Measurements from ENCODE around the gene AKT1.

Gene AKT1

DNA sequence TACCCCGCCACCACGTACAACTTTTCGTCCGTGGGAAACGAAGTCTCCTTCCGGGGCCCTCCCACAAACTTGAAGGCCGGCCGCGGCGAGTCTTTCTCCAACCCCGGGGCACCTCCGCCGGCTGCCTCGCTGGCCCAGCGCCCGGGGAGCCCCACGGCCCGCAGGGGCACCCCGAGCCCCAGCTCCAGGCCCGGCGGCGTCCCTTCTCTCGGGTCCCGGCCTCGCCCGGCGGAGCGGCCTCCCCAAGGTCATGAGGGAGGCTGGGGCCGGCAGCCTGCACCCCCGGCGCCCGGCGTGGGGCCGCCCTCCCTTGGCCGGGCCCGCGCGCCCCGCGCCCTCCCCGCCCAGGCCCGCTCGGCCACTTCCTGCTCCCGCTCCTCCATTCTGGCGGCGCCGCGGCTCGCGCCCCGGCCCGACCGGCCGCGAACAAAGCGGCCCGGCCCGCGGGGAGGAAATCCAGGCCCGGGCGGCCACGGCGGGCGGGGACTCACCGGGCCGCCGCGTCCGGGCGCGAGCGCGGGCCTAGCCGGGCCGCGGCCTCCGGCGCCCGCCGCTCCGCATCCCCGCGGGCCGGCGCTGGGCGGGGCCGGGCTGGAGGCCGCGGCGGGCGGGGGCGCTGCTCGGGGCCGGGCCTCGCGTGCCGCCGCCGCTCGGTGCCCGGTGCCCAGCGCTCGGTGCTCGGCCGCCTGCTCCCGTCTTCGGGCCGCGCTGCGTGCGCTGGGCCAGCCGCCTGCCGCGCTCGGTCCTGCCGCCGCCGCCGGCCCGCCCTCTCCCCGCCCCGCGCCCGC lies at the start of gene AKT1:
Gene AKT1, minus strand, starts transcription at position 756 of the 788 bp plus-strand sequence. CDS start 3,105 bp downstream, outside the sequence.
- peaks cover 25% of the 10 kb centered on the region for H3K36me3 ChIP-seq (ENCODE audit: control insufficient read depth, low read length)
- no peaks in the 10 kb centered on the region for H3K9me2 ChIP-seq (replicated peaks; ENCODE audit: control insufficient read depth, low read length)
- peaks cover 12% of the 10 kb centered on the region for H3F3A ChIP-seq (ENCODE audit: control insufficient read depth, insufficient read depth)
- no peaks in the 10 kb centered on the region for H3K9me3 ChIP-seq (ENCODE audit: control insufficient read depth, insufficient read depth, low read length)
- H3K27me3 ChIP-seq (ENCODE audit: control insufficient read depth, low read length) = peaks cover 44% of the 10 kb centered on the region
- H3K4me2 ChIP-seq (ENCODE audit: low read length) = peak within 1 kb of the TSS; percentile 99
- TF ChIP-seq EZH2phosphoT487 (IDR thresholded peaks at IDR 0.05; ENCODE audit: borderline replicate concordance, low read length) = no peak
- TF ChIP-seq, protein P1, sequence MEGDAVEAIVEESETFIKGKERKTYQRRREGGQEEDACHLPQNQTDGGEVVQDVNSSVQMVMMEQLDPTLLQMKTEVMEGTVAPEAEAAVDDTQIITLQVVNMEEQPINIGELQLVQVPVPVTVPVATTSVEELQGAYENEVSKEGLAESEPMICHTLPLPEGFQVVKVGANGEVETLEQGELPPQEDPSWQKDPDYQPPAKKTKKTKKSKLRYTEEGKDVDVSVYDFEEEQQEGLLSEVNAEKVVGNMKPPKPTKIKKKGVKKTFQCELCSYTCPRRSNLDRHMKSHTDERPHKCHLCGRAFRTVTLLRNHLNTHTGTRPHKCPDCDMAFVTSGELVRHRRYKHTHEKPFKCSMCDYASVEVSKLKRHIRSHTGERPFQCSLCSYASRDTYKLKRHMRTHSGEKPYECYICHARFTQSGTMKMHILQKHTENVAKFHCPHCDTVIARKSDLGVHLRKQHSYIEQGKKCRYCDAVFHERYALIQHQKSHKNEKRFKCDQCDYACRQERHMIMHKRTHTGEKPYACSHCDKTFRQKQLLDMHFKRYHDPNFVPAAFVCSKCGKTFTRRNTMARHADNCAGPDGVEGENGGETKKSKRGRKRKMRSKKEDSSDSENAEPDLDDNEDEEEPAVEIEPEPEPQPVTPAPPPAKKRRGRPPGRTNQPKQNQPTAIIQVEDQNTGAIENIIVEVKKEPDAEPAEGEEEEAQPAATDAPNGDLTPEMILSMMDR (IDR thresholded peaks at IDR 0.05; ENCODE audit: low read depth, low read length, poor library complexity, severe bottlenecking) = no peak
- H3K27ac ChIP-seq (ENCODE audit: low read depth, low read length) = 0 out of 2 replicates have a peak within 1 kb of the TSS, but pooled peaks have one; percentile 3
- peaks cover 14% of the 10 kb centered on the region for H4K20me1 ChIP-seq (ENCODE audit: control insufficient read depth, insufficient read depth, low read depth, low read length)
- peaks cover 22% of the 10 kb centered on the region for H3K4me1 ChIP-seq (ENCODE audit: control insufficient read depth, low read length)
- peak within 1 kb of the TSS; percentile 99 for H3K4me3 ChIP-seq (ENCODE audit: low read length)
- peaks cover 47% of the 10 kb centered on the region for H3K79me2 ChIP-seq (ENCODE audit: control insufficient read depth, low read length)

DNA sequence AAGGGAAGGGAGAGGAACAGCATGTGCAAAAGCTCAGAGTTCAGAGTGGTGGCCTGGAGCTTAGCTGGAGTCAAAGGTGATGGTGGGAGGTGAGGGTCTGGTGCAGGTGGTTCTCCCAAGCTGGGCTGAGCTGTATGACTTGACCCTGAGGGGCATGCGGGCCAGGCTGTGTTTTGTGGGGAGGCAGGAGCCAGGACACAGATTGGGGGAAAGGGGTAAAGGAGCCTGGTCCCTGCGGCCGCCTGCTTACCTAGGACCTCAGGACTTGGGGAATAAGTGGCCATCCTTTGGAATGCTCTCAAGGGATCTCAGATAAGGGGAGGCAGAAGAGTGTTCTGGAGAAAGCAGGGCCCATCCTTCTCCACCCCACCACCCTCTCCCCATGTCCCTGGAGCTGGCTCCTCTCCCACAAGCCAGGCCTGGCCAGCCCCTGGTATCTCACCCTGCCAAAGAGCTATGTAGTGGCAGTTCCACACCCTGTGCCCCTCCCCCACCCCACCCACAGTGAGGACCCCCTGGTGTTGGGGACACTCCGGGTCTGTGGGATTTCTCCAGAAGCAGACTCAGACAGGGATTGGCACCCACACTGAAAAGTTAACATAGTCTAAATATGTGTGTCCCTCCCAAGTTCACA lies 49.6 kb upstream of the AKT1 start:
- no peaks in the 10 kb centered on the region for H3K4me1 ChIP-seq (ENCODE audit: control insufficient read depth, low read length)
- H3K9me3 ChIP-seq (ENCODE audit: control insufficient read depth, insufficient read depth, low read length) = no peaks in the 10 kb centered on the region
- H3K36me3 ChIP-seq (ENCODE audit: control insufficient read depth, low read length) = no peaks in the 10 kb centered on the region
- H3F3A ChIP-seq (ENCODE audit: control insufficient read depth, insufficient read depth) = no peaks in the 10 kb centered on the region
- TF ChIP-seq EZH2phosphoT487 (IDR thresholded peaks at IDR 0.05; ENCODE audit: borderline replicate concordance, low read length) = no peak
- TF ChIP-seq, protein P1 (IDR thresholded peaks at IDR 0.05; ENCODE audit: low read depth, low read length, poor library complexity, severe bottlenecking) = no peak
- H3K27me3 ChIP-seq (ENCODE audit: control insufficient read depth, low read length) = peaks cover 38% of the 10 kb centered on the region
- H3K9me2 ChIP-seq (replicated peaks; ENCODE audit: control insufficient read depth, low read length) = no peaks in the 10 kb centered on the region
- no peak overlapping the region for H3K4me2 ChIP-seq (ENCODE audit: low read length)
- H3K27ac ChIP-seq (ENCODE audit: low read depth, low read length) = no peak overlapping the region
- H4K20me1 ChIP-seq (ENCODE audit: control insufficient read depth, insufficient read depth, low read depth, low read length) = no peaks in the 10 kb centered on the region
- H3K4me3 ChIP-seq (ENCODE audit: low read length) = no peak overlapping the region
- no peaks in the 10 kb centered on the region for H3K79me2 ChIP-seq (ENCODE audit: control insufficient read depth, low read length)

DNA sequence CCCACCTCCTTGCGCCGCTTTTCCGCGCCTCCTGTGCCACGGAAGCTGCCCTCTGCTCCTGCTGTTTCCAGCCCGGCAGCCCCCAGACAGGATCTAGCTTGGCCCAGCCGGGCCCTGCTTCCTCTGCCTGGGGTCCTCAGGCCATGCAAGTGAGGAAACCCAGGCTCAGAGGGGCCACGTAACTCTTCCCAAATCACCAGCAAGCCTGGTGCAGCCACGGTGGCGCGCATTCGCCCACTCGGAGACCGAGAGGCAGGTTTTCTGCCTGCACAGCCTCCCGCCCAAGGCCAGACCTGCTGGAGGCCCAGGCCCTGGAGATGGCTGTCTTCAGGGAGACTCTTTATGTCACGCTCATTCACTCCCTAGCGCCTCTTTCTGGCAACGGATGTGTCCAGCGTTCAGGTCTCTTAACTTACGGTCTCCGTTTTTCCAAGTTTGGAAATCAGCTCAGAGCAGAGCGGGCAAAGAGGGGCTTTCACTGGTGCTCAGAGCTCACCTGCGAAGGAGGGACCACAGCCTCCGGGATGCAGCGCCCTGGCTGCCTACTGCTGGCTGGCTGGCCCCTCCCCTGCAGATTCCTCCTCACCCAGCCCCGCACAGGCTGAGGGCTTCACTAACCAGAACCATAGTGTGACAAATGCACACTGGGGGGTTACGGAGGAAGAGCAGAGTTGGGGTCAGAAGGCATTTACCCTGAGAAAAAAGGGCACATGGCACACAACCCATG lies 48.9 kb upstream of the AKT1 start:
- H3K79me2 ChIP-seq (ENCODE audit: control insufficient read depth, low read length) = no peaks in the 10 kb centered on the region
- no peak for TF ChIP-seq EZH2phosphoT487 (IDR thresholded peaks at IDR 0.05; ENCODE audit: borderline replicate concordance, low read length)
- TF ChIP-seq, protein P1 (IDR thresholded peaks at IDR 0.05; ENCODE audit: low read depth, low read length, poor library complexity, severe bottlenecking) = no peak
- no peak overlapping the region for H3K4me2 ChIP-seq (ENCODE audit: low read length)
- H3K9me2 ChIP-seq (replicated peaks; ENCODE audit: control insufficient read depth, low read length) = no peaks in the 10 kb centered on the region
- H3K27me3 ChIP-seq (ENCODE audit: control insufficient read depth, low read length) = peaks cover 38% of the 10 kb centered on the region
- no peaks in the 10 kb centered on the region for H3F3A ChIP-seq (ENCODE audit: control insufficient read depth, insufficient read depth)
- no peaks in the 10 kb centered on the region for H3K4me1 ChIP-seq (ENCODE audit: control insufficient read depth, low read length)
- no peak overlapping the region for H3K4me3 ChIP-seq (ENCODE audit: low read length)
- H3K36me3 ChIP-seq (ENCODE audit: control insufficient read depth, low read length) = no peaks in the 10 kb centered on the region
- H3K27ac ChIP-seq (ENCODE audit: low read depth, low read length) = no peak overlapping the region
- no peaks in the 10 kb centered on the region for H3K9me3 ChIP-seq (ENCODE audit: control insufficient read depth, insufficient read depth, low read length)
- H4K20me1 ChIP-seq (ENCODE audit: control insufficient read depth, insufficient read depth, low read depth, low read length) = no peaks in the 10 kb centered on the region

Measured in DOHH2 (cell line).